Measurements from ENCODE around the gene COPB2. TPM values are rescaled to one million over a fixed set of nuclear protein-coding genes. Genes with fewer than 3 reads are reported as not detected.

COPB2 gene
- total and polyA plus RNA-seq, 10 donors = 21.4 to 101 (median 88.0) TPM

GRCh38 chr3:139377378-139377777, 12.1 kb downstream of the COPB2 start:
- Histone ChIP-seq H3K27ac (no peak overlapping the region), H3K4me3 (no peak overlapping the region), H3K27me3 (replicated peaks in 1 of 7) (no peaks in the 10 kb centered on the region), H3K9me3 (no peaks in the 10 kb centered on the region), H3K4me1 (peaks cover 0 to 20% (median 0%) of the 10 kb centered on the region in 6 donors), H3K36me3 (peaks cover 5 to 100% (median 90%) of the 10 kb centered on the region in 6 donors)
- 94 to 98% (median 96%) methylated on average over 3 of the region's 3 CpGs for WGBS, 5 donors
- DNase-seq = no peak
- intact Hi-C loops (cut with DNase I; ENCODE audit: low total_unique reads) = no loop called here
- TF ChIP-seq CTCF (IDR thresholded peaks at IDR 0.05 in 8 of 11, conservative IDR thresholded peaks at IDR 0.05 in 3 of 11) = no peak
- TF ChIP-seq POLR2AphosphoS5 (IDR thresholded peaks at IDR 0.05) = no peak
- no peak for TF ChIP-seq POLR2A (IDR thresholded peaks at IDR 0.05)

- intact Hi-C loops (cut with DNase I; ENCODE audit: low total_unique reads) = no loop called here
- TF ChIP-seq CTCF (IDR thresholded peaks at IDR 0.05 in 8 of 11, conservative IDR thresholded peaks at IDR 0.05 in 3 of 11) (no peak), POLR2A (IDR thresholded peaks at IDR 0.05) (no peak), POLR2AphosphoS5 (IDR thresholded peaks at IDR 0.05) (no peak)
- Histone ChIP-seq H3K36me3 (peaks cover 6 to 100% (median 97%) of the 10 kb centered on the region in 6 donors), H3K9me3 (no peaks in the 10 kb centered on the region), H3K27me3 (replicated peaks in 1 of 7) (no peaks in the 10 kb centered on the region), H3K27ac (no peak overlapping the region), H3K4me1 (peaks cover 0 to 9% (median 0%) of the 10 kb centered on the region in 6 donors), H3K4me3 (no peak overlapping the region)
- DNase-seq = no peak
- 70 to 99% (median 95%) methylated on average over 2 of the region's 2 CpGs for WGBS, 5 donors
Observed at GRCh38 chr3:139374099-139374498, 15.3 kb downstream of the COPB2 start.

- Histone ChIP-seq H3K4me1 (peaks cover 0 to 18% (median 0%) of the 10 kb centered on the region in 6 donors), H3K27ac (no peak overlapping the region), H3K9me3 (no peaks in the 10 kb centered on the region), H3K36me3 (peaks cover 3 to 100% (median 98%) of the 10 kb centered on the region in 6 donors), H3K27me3 (replicated peaks in 1 of 7) (no peaks in the 10 kb centered on the region), H3K4me3 (no peak overlapping the region)
- TF ChIP-seq POLR2A (IDR thresholded peaks at IDR 0.05) (no peak), CTCF (IDR thresholded peaks at IDR 0.05 in 8 of 11, conservative IDR thresholded peaks at IDR 0.05 in 3 of 11) (no peak), POLR2AphosphoS5 (IDR thresholded peaks at IDR 0.05) (no peak)
- intact Hi-C loops (cut with DNase I; ENCODE audit: low total_unique reads) = no loop called here
- WGBS, 5 donors = 84 to 93% (median 89%) methylated on average over 1 of the region's 1 CpG
- no peak for DNase-seq
Observed at GRCh38 chr3:139364549-139364948, 24.9 kb downstream of the COPB2 start.

- Histone ChIP-seq H3K4me1 (peaks cover 0 to 11% (median 0%) of the 10 kb centered on the region in 6 donors), H3K27me3 (replicated peaks in 1 of 7) (no peaks in the 10 kb centered on the region), H3K9me3 (no peaks in the 10 kb centered on the region), H3K36me3 (peaks cover 0 to 100% (median 98%) of the 10 kb centered on the region in 6 donors), H3K4me3 (no peak overlapping the region), H3K27ac (no peak overlapping the region)
- TF ChIP-seq CTCF (IDR thresholded peaks at IDR 0.05 in 8 of 11, conservative IDR thresholded peaks at IDR 0.05 in 3 of 11) (no peak), POLR2AphosphoS5 (IDR thresholded peaks at IDR 0.05) (no peak), POLR2A (IDR thresholded peaks at IDR 0.05) (no peak)
- intact Hi-C loops (cut with DNase I; ENCODE audit: low total_unique reads) = no loop called here
- no peak for DNase-seq
- WGBS, 5 donors = 91 to 97% (median 92%) methylated on average over 2 of the region's 2 CpGs
Observed at GRCh38 chr3:139361276-139361675, 28.2 kb downstream of the COPB2 start.
